ENCODE measurements around the gene DYNC2H1. TPM values are rescaled to one million over a fixed set of nuclear protein-coding genes. Genes with fewer than 3 reads are reported as not detected.
"Not testable (repeated sequence)": the region's sequence is repeated elsewhere in the genome, so short reads cannot be mapped to it uniquely, and the experiment has no call there.

Gene DYNC2H1
- total RNA-seq, 1 donor from 2014 or later, result 4.7 TPM

GRCh38 chr11:103354656-103355055 is 245.4 kb downstream of the DYNC2H1 start:
- DNase-seq (ENCODE audit: low spot score), result no peak
- intact Hi-C loops (cut with DNase I), result no loop called here

- no peak for DNase-seq (ENCODE audit: low spot score)
- intact Hi-C loops (cut with DNase I), result no loop called here
Observed at GRCh38 chr11:103358251-103358650, 249.0 kb downstream of the DYNC2H1 start.

- no peak for DNase-seq (ENCODE audit: low spot score)
- intact Hi-C loops (cut with DNase I), result no loop called here
Observed at GRCh38 chr11:103359216-103359615, 250.0 kb downstream of the DYNC2H1 start.

- DNase-seq (ENCODE audit: low spot score), result no peak
Observed at GRCh38 chr11:103364687-103365086, 255.5 kb downstream of the DYNC2H1 start.

GRCh38 chr11:103367650-103368049 is 258.4 kb downstream of the DYNC2H1 start:
- intact Hi-C loops (cut with DNase I), result no loop called here
- DNase-seq (ENCODE audit: low spot score), result no peak

More at GRCh38 chr11:103364687-103365086, 255.5 kb downstream of the DYNC2H1 start:
- intact Hi-C loops (cut with DNase I), result no loop called here

GRCh38 chr11:103368145-103368544 is 258.9 kb downstream of the DYNC2H1 start:
- intact Hi-C loops (cut with DNase I), result no loop called here
- DNase-seq (ENCODE audit: low spot score), result no peak

GRCh38 chr11:103370076-103370475 is 260.9 kb downstream of the DYNC2H1 start:
- intact Hi-C loops (cut with DNase I), result no loop called here
- no peak for DNase-seq (ENCODE audit: low spot score)

GRCh38 chr11:103372906-103373305 is 263.7 kb downstream of the DYNC2H1 start:
- no peak for DNase-seq (ENCODE audit: low spot score)

GRCh38 chr11:103374227-103374626 is 265.0 kb downstream of the DYNC2H1 start:
- DNase-seq (ENCODE audit: low spot score); intact Hi-C loops (cut with DNase I): not testable (repeated sequence)

More at GRCh38 chr11:103372906-103373305, 263.7 kb downstream of the DYNC2H1 start:
- intact Hi-C loops (cut with DNase I), result no loop called here

GRCh38 chr11:103378931-103379330 is 269.7 kb downstream of the DYNC2H1 start:
- DNase-seq (ENCODE audit: low spot score), result no peak
- intact Hi-C loops (cut with DNase I), result no loop called here

GRCh38 chr11:103380031-103380430 is 270.8 kb downstream of the DYNC2H1 start:
- intact Hi-C loops (cut with DNase I), result no loop called here

GRCh38 chr11:103384652-103385051 is 275.4 kb downstream of the DYNC2H1 start:
- intact Hi-C loops (cut with DNase I), result no loop called here
- no peak for DNase-seq (ENCODE audit: low spot score)

More at GRCh38 chr11:103380031-103380430, 270.8 kb downstream of the DYNC2H1 start:
- no peak for DNase-seq (ENCODE audit: low spot score)

GRCh38 chr11:103395612-103396011 is 286.4 kb downstream of the DYNC2H1 start:
- intact Hi-C loops (cut with DNase I), result no loop called here
- no peak for DNase-seq (ENCODE audit: low spot score)

- intact Hi-C loops (cut with DNase I), result no loop called here
- no peak for DNase-seq (ENCODE audit: low spot score)
Observed at GRCh38 chr11:103396237-103396636, 287.0 kb downstream of the DYNC2H1 start.

GRCh38 chr11:103397369-103397768 is 288.1 kb downstream of the DYNC2H1 start:
- intact Hi-C loops (cut with DNase I), result no loop called here
- DNase-seq (ENCODE audit: low spot score), result no peak

GRCh38 chr11:103398829-103399228 is 289.6 kb downstream of the DYNC2H1 start:
- DNase-seq (ENCODE audit: low spot score), result no peak
- intact Hi-C loops (cut with DNase I), result no loop called here

GRCh38 chr11:103406357-103406756 is 297.1 kb downstream of the DYNC2H1 start:
- intact Hi-C loops (cut with DNase I), result no loop called here
- DNase-seq (ENCODE audit: low spot score), result no peak

GRCh38 chr11:103407641-103408040 is 298.4 kb downstream of the DYNC2H1 start:
- intact Hi-C loops (cut with DNase I), result no loop called here
- DNase-seq (ENCODE audit: low spot score), result no peak

- no peak for DNase-seq (ENCODE audit: low spot score)
- intact Hi-C loops (cut with DNase I), result no loop called here
Observed at GRCh38 chr11:103413266-103413888, 304.2 kb downstream of the DYNC2H1 start.

- no peak for DNase-seq (ENCODE audit: low spot score)
- intact Hi-C loops (cut with DNase I), result no loop called here
Observed at GRCh38 chr11:103418014-103418413, 308.8 kb downstream of the DYNC2H1 start.

- DNase-seq (ENCODE audit: low spot score), result no peak
- intact Hi-C loops (cut with DNase I), result no loop called here
Observed at GRCh38 chr11:103420593-103420992, 311.4 kb downstream of the DYNC2H1 start.

Data from cardiac septum (tissue), 1 donor.